ENCODE results near the gene COPG1.

GRCh38 chr3:129248286-129248979 lies 973 bp upstream of the COPG1 start:
- TF ChIP-seq CTCF (IDR thresholded peaks at IDR 0.05) (no peak), EZH2 (IDR thresholded peaks at IDR 0.05; ENCODE audit: borderline replicate concordance, insufficient read depth, low read depth, low read length, poor library complexity, severe bottlenecking) (no peak)
